Fibroblast of lung (primary cell): ENCODE results near the gene LITAF. TPM values are rescaled to one million over a fixed set of nuclear protein-coding genes. Genes with fewer than 3 reads are reported as not detected.

ENCODE experiments used
- DNase-seq, 2 donors: peaks; one replicate each; pipeline versions ENCODE4 v3.0.0 to v3.0.0-alpha.2; 2010; ENCODE audit warnings: low read depth in 2 of 2
- H2AFZ ChIP-seq: 2 replicates; pipeline ENCODE4 v1.5.1; 2012; ENCODE audit warnings: low read length, control low read depth, inconsistent platforms
- H3K27ac ChIP-seq: 2 replicates; pipeline ENCODE4 v1.5.1; 2011; ENCODE audit warnings: low read length, control low read depth; ENCODE audit not compliant: insufficient read depth
- H3K27me3 ChIP-seq: 2 replicates; pipeline ENCODE4 v1.5.1; 2011; ENCODE audit warnings: mild to moderate bottlenecking, low read length; ENCODE audit not compliant: control insufficient read depth, insufficient read depth
- H3K36me3 ChIP-seq: 2 replicates; pipeline ENCODE4 v1.5.1; 2011; ENCODE audit warnings: low read length; ENCODE audit not compliant: control insufficient read depth, insufficient read depth
- H3K4me1 ChIP-seq: 2 replicates; pipeline ENCODE4 v1.5.1; 2011; ENCODE audit warnings: low read length; ENCODE audit not compliant: control insufficient read depth, insufficient read depth; ENCODE audit errors: extremely low read depth
- H3K4me2 ChIP-seq: 2 replicates; pipeline ENCODE4 v1.5.1; 2011; ENCODE audit warnings: low read length, control low read depth; ENCODE audit not compliant: insufficient read depth; ENCODE audit errors: extremely low read depth
- H3K4me3 ChIP-seq, 4 experiments: fragments of 200-600 bp in 1 of 4; sonication (generic) in 1 of 4; replicated peaks in 1 of 4; 2 replicates each; pipeline ENCODE4 v1.5.1; 2011 to 2016; ENCODE audit warnings: low read length in 4 of 4, low read depth in 3 of 4, mild to moderate bottlenecking in 3 of 4, control low read depth in 2 of 4, inconsistent platforms in 1 of 4, mixed read lengths in 1 of 4; ENCODE audit not compliant: insufficient read depth in 1 of 4; ENCODE audit errors: control extremely low read depth in 1 of 4
- H3K79me2 ChIP-seq: 2 replicates; pipeline ENCODE4 v1.5.1; 2012; ENCODE audit warnings: mild to moderate bottlenecking, low read length, inconsistent platforms; ENCODE audit not compliant: control insufficient read depth, insufficient read depth
- H3K9ac ChIP-seq: 2 replicates; pipeline ENCODE4 v1.5.1; 2011; ENCODE audit warnings: mild to moderate bottlenecking, low read length, control low read depth; ENCODE audit not compliant: insufficient read depth
- H3K9me3 ChIP-seq: 2 replicates; pipeline ENCODE4 v1.5.1; 2012; ENCODE audit warnings: low read depth, low read length; ENCODE audit not compliant: control insufficient read depth, insufficient read depth
- H4K20me1 ChIP-seq: 2 replicates; pipeline ENCODE4 v1.5.1; 2011; ENCODE audit warnings: low read length; ENCODE audit not compliant: control insufficient read depth, insufficient read depth; ENCODE audit errors: extremely low read depth
- EZH2 ChIP-seq: IDR thresholded peaks from 2 replicates; pipeline ENCODE4 v1.5.1; 2012; ENCODE audit warnings: low read length, control low read depth, mild to moderate bottlenecking; ENCODE audit errors: missing control alignments
- polyA plus RNA-seq, 2 donors: library from polyadenylated mRNA; depleted of rRNA in 1 of 2; stranded (reverse) in 1 of 2; unstranded in 1 of 2; fragments of >200 nt; gene quantifications; 2 replicates each; pipeline ENCODE4 v1.2.1, GENCODE V29; 2011 to 2012; ENCODE audit warnings: missing spikeins in 1 of 2
- total RNA-seq: library from RNA; depleted of rRNA; stranded (reverse); fragments of >200 nt; gene quantifications from 2 replicates; pipeline ENCODE4 v1.2.1, GENCODE V29; 2014
- TF ChIP-seq, protein P1 (sequence below), 2 donors: IDR thresholded peaks in 1 of 2; conservative IDR thresholded peaks in 1 of 2; 1 replicate in 1 of 2; 2 replicates in 1 of 2; pipeline ENCODE4 v1.5.1; 2011 to 2012; ENCODE audit warnings: low read length in 2 of 2, control low read depth in 1 of 2, inconsistent platforms in 1 of 2, low read depth in 1 of 2, mild to moderate bottlenecking in 1 of 2

The LITAF gene
- total and polyA plus RNA-seq, 2 donors (not counting 1 experiment from before 2014, with no cell fraction given) = 79.6 to 162 TPM

DNA sequence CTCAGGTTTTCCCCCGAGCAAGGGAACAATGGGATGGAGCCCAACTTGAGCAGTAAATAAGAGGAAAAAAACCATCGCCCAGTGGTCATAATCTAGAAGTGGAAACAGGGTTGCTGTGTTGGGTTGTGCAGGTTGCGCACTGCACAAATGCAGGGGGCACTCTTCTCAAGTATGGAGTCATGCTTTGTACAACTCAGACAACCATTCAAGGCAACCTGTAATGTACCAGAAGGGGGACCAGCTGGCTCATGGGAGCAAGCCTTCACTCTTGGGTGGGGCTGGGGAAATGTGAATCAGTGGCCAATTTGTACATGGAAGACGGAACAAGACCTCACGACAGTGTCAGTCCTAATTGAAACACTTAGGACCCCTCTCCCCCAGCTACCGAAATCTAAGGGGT, 23.9 kb upstream of the LITAF start:
- TF ChIP-seq EZH2 = no peak
- TF ChIP-seq, protein P1, sequence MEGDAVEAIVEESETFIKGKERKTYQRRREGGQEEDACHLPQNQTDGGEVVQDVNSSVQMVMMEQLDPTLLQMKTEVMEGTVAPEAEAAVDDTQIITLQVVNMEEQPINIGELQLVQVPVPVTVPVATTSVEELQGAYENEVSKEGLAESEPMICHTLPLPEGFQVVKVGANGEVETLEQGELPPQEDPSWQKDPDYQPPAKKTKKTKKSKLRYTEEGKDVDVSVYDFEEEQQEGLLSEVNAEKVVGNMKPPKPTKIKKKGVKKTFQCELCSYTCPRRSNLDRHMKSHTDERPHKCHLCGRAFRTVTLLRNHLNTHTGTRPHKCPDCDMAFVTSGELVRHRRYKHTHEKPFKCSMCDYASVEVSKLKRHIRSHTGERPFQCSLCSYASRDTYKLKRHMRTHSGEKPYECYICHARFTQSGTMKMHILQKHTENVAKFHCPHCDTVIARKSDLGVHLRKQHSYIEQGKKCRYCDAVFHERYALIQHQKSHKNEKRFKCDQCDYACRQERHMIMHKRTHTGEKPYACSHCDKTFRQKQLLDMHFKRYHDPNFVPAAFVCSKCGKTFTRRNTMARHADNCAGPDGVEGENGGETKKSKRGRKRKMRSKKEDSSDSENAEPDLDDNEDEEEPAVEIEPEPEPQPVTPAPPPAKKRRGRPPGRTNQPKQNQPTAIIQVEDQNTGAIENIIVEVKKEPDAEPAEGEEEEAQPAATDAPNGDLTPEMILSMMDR (conservative IDR thresholded peaks at IDR 0.05 in 1 of 2, IDR thresholded peaks at IDR 0.05 in 1 of 2; ENCODE audit: low read depth in 1 of 2, low read length in 2 of 2) = no peak
- Histone ChIP-seq H3K4me2 (no peak overlapping the region), H3K79me2 (no peaks in the 10 kb centered on the region), H3K27ac (no peak overlapping the region), H3K9ac (no peak overlapping the region), H3K27me3 (no peaks in the 10 kb centered on the region), H3K36me3 (no peaks in the 10 kb centered on the region), H3K4me1 (no peaks in the 10 kb centered on the region), H2AFZ (no peak overlapping the region), H3K4me3 (no peak overlapping the region), H3K9me3 (no peaks in the 10 kb centered on the region), H4K20me1 (no peaks in the 10 kb centered on the region)
- no peak for DNase-seq

DNA sequence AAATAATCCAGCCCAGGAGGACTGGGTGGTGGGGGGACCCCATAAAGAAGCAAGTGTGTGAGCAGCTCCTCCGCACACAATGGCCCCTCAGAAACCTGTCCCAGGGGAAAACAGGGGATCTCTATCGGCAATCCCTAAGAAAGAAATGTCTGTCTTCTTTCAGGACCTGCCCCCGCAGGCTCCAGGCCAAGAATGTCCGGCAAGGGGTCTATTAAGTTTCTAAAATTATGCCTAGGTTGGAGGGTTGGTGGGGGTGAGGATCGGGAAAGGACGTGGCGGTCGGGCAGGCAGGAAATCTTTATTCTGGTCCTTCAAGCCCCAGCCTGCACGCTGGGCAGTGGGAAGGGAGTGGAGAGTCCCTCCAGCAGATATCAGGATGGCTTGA, 23.4 kb upstream of the LITAF start:
- DNase-seq = no peak
- no peaks in the 10 kb centered on the region for H3K79me2 ChIP-seq
- no peak overlapping the region for H3K4me2 ChIP-seq
- no peaks in the 10 kb centered on the region for H3K9me3 ChIP-seq
- no peak overlapping the region for H2AFZ ChIP-seq
- TF ChIP-seq, protein P1 (conservative IDR thresholded peaks at IDR 0.05 in 1 of 2, IDR thresholded peaks at IDR 0.05 in 1 of 2; ENCODE audit: low read depth in 1 of 2, low read length in 2 of 2) = no peak
- TF ChIP-seq EZH2 = no peak
- no peaks in the 10 kb centered on the region for H3K36me3 ChIP-seq
- no peaks in the 10 kb centered on the region for H3K27me3 ChIP-seq
- H3K4me3 ChIP-seq = no peak overlapping the region
- H3K4me1 ChIP-seq = no peaks in the 10 kb centered on the region
- H4K20me1 ChIP-seq = no peaks in the 10 kb centered on the region
- no peak overlapping the region for H3K9ac ChIP-seq
- no peak overlapping the region for H3K27ac ChIP-seq

DNA sequence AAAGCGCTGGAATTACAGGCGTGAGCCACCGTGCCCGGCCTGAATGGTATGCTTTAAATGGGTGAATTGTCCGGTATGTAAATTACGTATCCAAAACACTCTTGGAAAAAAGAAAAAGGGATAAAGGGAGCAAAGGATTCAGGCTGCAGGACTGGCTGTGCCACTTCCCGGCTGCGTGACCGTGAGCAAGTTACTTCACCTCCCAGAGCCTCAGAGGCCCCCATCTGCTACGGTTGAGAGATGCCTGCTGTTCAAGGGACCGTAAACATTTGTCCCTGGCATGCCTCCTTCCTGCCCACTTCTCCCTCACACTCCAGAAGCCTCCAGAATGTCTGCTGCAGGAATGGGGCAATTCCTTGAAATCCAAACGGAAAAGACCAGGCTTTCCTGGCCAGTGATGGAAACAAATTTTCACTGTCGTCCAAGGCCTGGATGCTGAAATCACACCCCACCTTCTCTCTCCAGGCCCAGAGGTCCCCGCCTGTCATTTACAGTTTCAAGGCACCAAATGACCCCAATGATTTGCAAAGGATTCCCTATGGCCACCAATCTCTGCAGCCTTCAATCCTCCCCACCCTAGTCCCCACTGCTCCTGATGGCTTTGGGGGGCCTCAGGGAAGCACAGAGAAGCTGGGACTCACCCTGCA, 22.9 kb upstream of the LITAF start:
- Histone ChIP-seq H3K9ac (no peak overlapping the region), H3K79me2 (no peaks in the 10 kb centered on the region), H3K27me3 (no peaks in the 10 kb centered on the region), H3K36me3 (no peaks in the 10 kb centered on the region), H3K4me2 (no peak overlapping the region), H3K4me3 (no peak overlapping the region), H3K9me3 (no peaks in the 10 kb centered on the region), H2AFZ (no peak overlapping the region), H3K27ac (no peak overlapping the region), H3K4me1 (no peaks in the 10 kb centered on the region), H4K20me1 (no peaks in the 10 kb centered on the region)
- no peak for TF ChIP-seq EZH2
- DNase-seq = peak in 1 of 2 donors; percentile 57
